WTC11 (cell line): ENCODE measurements around the gene DIAPH1. TPM values are rescaled to one million over a fixed set of nuclear protein-coding genes. Genes with fewer than 3 reads are reported as not detected.

Experiments
- ATAC-seq: fragments of 200-7000 bp; cut with Tn5 transposase; 2 replicates; pipeline ENCODE4 v1.10.0; 2021; ENCODE audit warnings: mild to moderate bottlenecking, moderate library complexity
- CTCF ChIA-PET: fragments of 300-600 bp; sonication (Branson Sonifier 250); formaldehyde crosslinking; loops from one replicate; lab custom pipeline; 2021; ENCODE audit warnings: antibody characterized with exemption; lab: Charles Lee
- POLR2A ChIA-PET: fragments of 350-600 bp; sonication (Branson Sonifier 250); formaldehyde crosslinking; loops from one replicate; lab custom pipeline; 2021; ENCODE audit warnings: antibody characterized with exemption; lab: Charles Lee
- DNase-seq: peaks from one replicate; pipeline ENCODE4 v3.0.0; 2021; ENCODE audit warnings: low spot score
- H3K27ac Mint-ChIP-seq: 2 replicates; pipeline ENCODE4 v1.8.0; 2021; ENCODE audit warnings: mixed read lengths
- H3K27me3 Mint-ChIP-seq: 2 replicates; pipeline ENCODE4 v1.8.0; 2021; ENCODE audit warnings: low read depth, mild to moderate bottlenecking, moderate library complexity, mixed read lengths
- H3K36me3 Mint-ChIP-seq: 2 replicates; pipeline ENCODE4 v1.8.0; 2021; ENCODE audit warnings: mixed read lengths
- H3K4me1 Mint-ChIP-seq: 2 replicates; pipeline ENCODE4 v1.8.0; 2022; ENCODE audit warnings: mixed read lengths
- H3K4me3 Mint-ChIP-seq: 2 replicates; pipeline ENCODE4 v1.8.0; 2021; ENCODE audit warnings: mild to moderate bottlenecking, moderate library complexity, mixed read lengths
- H3K9me3 Mint-ChIP-seq: 2 replicates; pipeline ENCODE4 v1.8.0; 2021; ENCODE audit warnings: mixed read lengths
- AR ChIP-seq: fragments of 250-450 bp; sonication (Bioruptor Pico); IDR thresholded peaks from 2 replicates; pipeline ENCODE4 v1.9.0; 2021; ENCODE audit warnings: mild to moderate bottlenecking
- ATF3 ChIP-seq: sonication (generic); formaldehyde crosslinking; conservative IDR thresholded peaks from 2 replicates; pipeline ENCODE4 v1.8.1; 2022; ENCODE audit warnings: mild to moderate bottlenecking, missing genetic modification reagents
- ATF6 ChIP-seq: sonication (generic); formaldehyde crosslinking; IDR thresholded peaks from 2 replicates; pipeline ENCODE4 v1.8.1; 2023; ENCODE audit warnings: mild to moderate bottlenecking, missing genetic modification reagents
- CTCF ChIP-seq: fragments of 200-600 bp; IDR thresholded peaks from 2 replicates; pipeline ENCODE4 v1.8.0; 2022; ENCODE audit warnings: antibody characterized with exemption
- E2F4 ChIP-seq: sonication (generic); formaldehyde crosslinking; IDR thresholded peaks from 2 replicates; pipeline ENCODE4 v1.8.1; 2022; ENCODE audit warnings: low read depth, mild to moderate bottlenecking, moderate library complexity, missing genetic modification reagents, borderline replicate concordance
- FOXK1 ChIP-seq: sonication (generic); formaldehyde crosslinking; IDR thresholded peaks from 2 replicates; pipeline ENCODE4 v1.8.0; 2022; ENCODE audit warnings: mild to moderate bottlenecking, moderate library complexity, missing genetic modification reagents
- FOXP1 ChIP-seq: sonication (generic); formaldehyde crosslinking; IDR thresholded peaks from 2 replicates; pipeline ENCODE4 v1.8.0; 2022; ENCODE audit warnings: missing genetic modification reagents, mild to moderate bottlenecking, moderate library complexity, borderline replicate concordance
- HMGA2 ChIP-seq: fragments of 250-450 bp; sonication (Bioruptor Pico); IDR thresholded peaks from 2 replicates; pipeline ENCODE4 v1.4.0; 2021; ENCODE audit warnings: mild to moderate bottlenecking, moderate library complexity
- IRF1 ChIP-seq: sonication (generic); formaldehyde crosslinking; IDR thresholded peaks from 2 replicates; pipeline ENCODE4 v1.8.0; 2023; ENCODE audit warnings: missing genetic modification reagents
- KAT7 ChIP-seq: sonication (generic); formaldehyde crosslinking; IDR thresholded peaks from 2 replicates; pipeline ENCODE4 v1.8.1; 2023; ENCODE audit warnings: missing genetic modification reagents, mild to moderate bottlenecking, borderline replicate concordance
- MAX ChIP-seq: sonication (generic); formaldehyde crosslinking; IDR thresholded peaks from 2 replicates; pipeline ENCODE4 v1.8.0; 2022; ENCODE audit warnings: mild to moderate bottlenecking, missing genetic modification reagents
- MYBL2 ChIP-seq: sonication (generic); formaldehyde crosslinking; IDR thresholded peaks from 2 replicates; pipeline ENCODE4 v1.8.1; 2023; ENCODE audit warnings: mild to moderate bottlenecking, moderate library complexity, missing genetic modification reagents
- NFYB ChIP-seq: sonication (generic); formaldehyde crosslinking; conservative IDR thresholded peaks from 2 replicates; pipeline ENCODE4 v1.8.0; 2022; ENCODE audit warnings: low read depth, missing genetic modification reagents
- NR1H2 ChIP-seq: sonication (generic); formaldehyde crosslinking; IDR thresholded peaks from 2 replicates; pipeline ENCODE4 v1.9.0; 2021; ENCODE audit warnings: mild to moderate bottlenecking, moderate library complexity, missing genetic modification reagents
- OVOL2 ChIP-seq: fragments of 250-450 bp; sonication (Bioruptor Pico); IDR thresholded peaks from 2 replicates; pipeline ENCODE4 v1.9.0; 2021; ENCODE audit warnings: mild to moderate bottlenecking, borderline replicate concordance
- RELA ChIP-seq: sonication (generic); formaldehyde crosslinking; IDR thresholded peaks from 2 replicates; pipeline ENCODE4 v1.8.1; 2022; ENCODE audit warnings: missing genetic modification reagents, mild to moderate bottlenecking, borderline replicate concordance
- TEAD1 ChIP-seq: sonication (generic); formaldehyde crosslinking; IDR thresholded peaks from 2 replicates; pipeline ENCODE4 v1.8.0; 2022; ENCODE audit warnings: mild to moderate bottlenecking, missing genetic modification reagents
- TEAD4 ChIP-seq: sonication (generic); formaldehyde crosslinking; IDR thresholded peaks from 2 replicates; pipeline ENCODE4 v1.8.0; 2022; ENCODE audit warnings: mild to moderate bottlenecking, missing genetic modification reagents
- ZMAT4 ChIP-seq: fragments of 250-450 bp; sonication (Bioruptor Pico); IDR thresholded peaks from 2 replicates; pipeline ENCODE4 v1.9.0; 2021; ENCODE audit warnings: mild to moderate bottlenecking
- ZNF121 ChIP-seq: sonication (generic); formaldehyde crosslinking; IDR thresholded peaks from 2 replicates; pipeline ENCODE4 v1.8.0; 2023; ENCODE audit warnings: missing genetic modification reagents
- ZNF423 ChIP-seq: fragments of 250-450 bp; sonication (Bioruptor Pico); IDR thresholded peaks from 2 replicates; pipeline ENCODE4 v2.1.2; 2022; ENCODE audit warnings: mild to moderate bottlenecking, moderate library complexity
- ZNF425 ChIP-seq: fragments of 250-450 bp; sonication (Bioruptor Pico); conservative IDR thresholded peaks from 2 replicates; pipeline ENCODE4 v1.9.0; 2021; ENCODE audit warnings: mild to moderate bottlenecking
- total RNA-seq: library from RNA; stranded (reverse); gene quantifications from 3 replicates; pipeline ENCODE4 v1.2.3, GENCODE V29; 2021

DIAPH1 gene
- total RNA-seq, 1 experiment from 2014 or later: 109 TPM

GRCh38 chr5:141519605-141520565, 98.9 kb downstream of the DIAPH1 start:
- H3K4me1 Mint-ChIP-seq: peaks cover 29% of the 10 kb centered on the region
- ATAC-seq (no peak), DNase-seq (no peak)
- H3K9me3 Mint-ChIP-seq: no peaks in the 10 kb centered on the region
- peaks cover 54% of the 10 kb centered on the region for H3K36me3 Mint-ChIP-seq
- H3K27ac Mint-ChIP-seq: no peak overlapping the region
- TF ChIP-seq ZNF423 (CRISPR knock-in tag): no peak
- TF ChIP-seq MAX (CRISPR knock-in tag): no peak
- no peak for TF ChIP-seq HMGA2
- TF ChIP-seq E2F4 (CRISPR knock-in tag): no peak
- no peak for TF ChIP-seq RELA (CRISPR knock-in tag)
- no peak for TF ChIP-seq ZNF121 (CRISPR knock-in tag)
- no peak for TF ChIP-seq ATF3 (CRISPR knock-in tag)
- TF ChIP-seq FOXK1 (CRISPR knock-in tag): no peak
- TF ChIP-seq NFYB (CRISPR knock-in tag): no peak
- no peak for TF ChIP-seq CTCF
- TF ChIP-seq NR1H2 (CRISPR knock-in tag): no peak
- no peak for TF ChIP-seq TEAD4 (CRISPR knock-in tag)
- TF ChIP-seq ZMAT4: no peak
- no peak for TF ChIP-seq KAT7
- no peak overlapping the region for H3K4me3 Mint-ChIP-seq
- H3K27me3 Mint-ChIP-seq: no peaks in the 10 kb centered on the region
- ChIA-PET CTCF (interaction anchor here (0.7 to 2.2 kb wide), 5 partner anchors 38 to 399 kb away, joined by 3 to 8 read pairs (median 3); partner anchors contain the start of genes PCDHB4, PCDHGA10, PCDHGA11 and PCDHGB2), POLR2A (no interaction called here)

- no peak for ATAC-seq
- POLR2A ChIA-PET: interaction anchor here (0.7 kb wide), 1 partner anchor 162 kb away, joined by 3 read pairs; no protein-coding TSS in a partner anchor
- TF ChIP-seq ATF6 (CRISPR knock-in tag): no peak
- TF ChIP-seq FOXK1 (CRISPR knock-in tag): no peak
- TF ChIP-seq OVOL2 (CRISPR knock-in tag): no peak
- no peak for TF ChIP-seq AR (CRISPR knock-in tag)
- no peak for TF ChIP-seq FOXP1 (CRISPR knock-in tag)
- TF ChIP-seq TEAD4 (CRISPR knock-in tag): no peak
- no peak for TF ChIP-seq ZNF121 (CRISPR knock-in tag)
- TF ChIP-seq TEAD1 (CRISPR knock-in tag): no peak
- no peak for TF ChIP-seq IRF1 (CRISPR knock-in tag)
- no peak for TF ChIP-seq ZNF425 (CRISPR knock-in tag)
- TF ChIP-seq MYBL2: no peak
These were observed 100.2 kb downstream of the DIAPH1 start for GRCh38 chr5:141518618-141519015.

More at GRCh38 chr5:141518618-141519015, 100.2 kb downstream of the DIAPH1 start:
- H3K36me3 Mint-ChIP-seq: peaks cover 48% of the 10 kb centered on the region
- DNase-seq: no peak
- peaks cover 34% of the 10 kb centered on the region for H3K4me1 Mint-ChIP-seq
- no peak overlapping the region for H3K4me3 Mint-ChIP-seq
- no peaks in the 10 kb centered on the region for H3K9me3 Mint-ChIP-seq
- CTCF ChIA-PET: interaction anchor here (0.8 to 0.9 kb wide), 2 partner anchors 45 to 105 kb away, joined by 3 read pairs; partner anchors contain the start of gene PCDHGA10
- no peaks in the 10 kb centered on the region for H3K27me3 Mint-ChIP-seq
- H3K27ac Mint-ChIP-seq: no peak overlapping the region
